Fibroblast of the aortic adventitia (primary cell): ENCODE data around the gene AUTS2. TPM values are rescaled to one million over a fixed set of nuclear protein-coding genes. Genes with fewer than 3 reads are reported as not detected.

ENCODE experiments used
- DNase-seq: peaks from one replicate; pipeline ENCODE4 v3.0.0-alpha.2; 2010; ENCODE audit warnings: low read depth
- H3K4me3 ChIP-seq: 2 replicates; pipeline ENCODE4 v1.5.1; 2011; ENCODE audit warnings: low read depth, mild to moderate bottlenecking, control low read depth, low read length, moderate library complexity
- total RNA-seq: library from RNA; depleted of rRNA; stranded (reverse); fragments of >200 nt; gene quantifications from 2 replicates; pipeline ENCODE4 v1.2.3, GENCODE V29; 2012; ENCODE audit warnings: low replicate concordance
- TF ChIP-seq, protein P1 (sequence below): IDR thresholded peaks from 2 replicates; pipeline ENCODE4 v1.5.1; 2011; ENCODE audit warnings: mild to moderate bottlenecking, low read length, control low read depth, inconsistent platforms; ENCODE audit not compliant: insufficient read depth

AUTS2 gene
- total RNA-seq, 1 donor: 10.7 TPM

DNA sequence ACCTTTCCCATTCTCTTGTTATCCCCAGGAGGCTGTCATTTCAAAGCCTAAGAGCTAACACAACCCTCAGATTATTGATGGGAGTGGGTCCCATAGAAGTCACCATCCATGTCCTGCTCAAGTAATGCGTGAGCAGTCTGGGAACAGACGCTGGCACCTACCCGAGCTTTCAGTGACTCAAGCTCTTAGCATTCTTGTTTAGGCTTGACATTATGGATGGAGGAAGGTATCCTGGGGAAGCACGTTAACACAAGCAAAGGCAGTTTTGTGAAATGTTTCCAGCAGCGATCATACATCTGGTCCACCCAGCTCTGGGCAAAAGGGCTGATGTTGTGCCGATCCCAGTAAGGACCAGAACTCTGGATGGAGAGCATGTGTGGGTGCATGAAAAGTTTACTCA, 30.0 kb upstream of the AUTS2 start:
- no peak for DNase-seq

DNA sequence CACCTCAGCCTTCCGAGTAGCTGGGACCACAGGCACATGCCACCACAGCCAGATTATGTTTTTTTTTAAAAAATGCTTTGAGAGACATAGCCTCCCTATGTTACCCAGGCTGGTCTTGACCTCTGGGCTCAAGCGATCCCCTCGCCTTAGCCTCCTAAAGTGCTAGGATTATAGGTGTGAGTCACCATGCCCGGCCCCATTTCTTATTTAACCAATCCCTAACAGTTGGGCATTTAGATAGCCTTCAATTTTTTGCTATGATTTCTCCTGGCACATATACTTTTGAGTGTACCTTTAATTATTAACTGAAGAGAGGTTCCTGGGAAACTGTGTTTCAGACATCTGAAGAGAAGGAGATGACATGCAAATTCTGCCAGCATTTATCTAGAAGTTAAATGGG, 22.6 kb upstream of the AUTS2 start:
- TF ChIP-seq, protein P1, sequence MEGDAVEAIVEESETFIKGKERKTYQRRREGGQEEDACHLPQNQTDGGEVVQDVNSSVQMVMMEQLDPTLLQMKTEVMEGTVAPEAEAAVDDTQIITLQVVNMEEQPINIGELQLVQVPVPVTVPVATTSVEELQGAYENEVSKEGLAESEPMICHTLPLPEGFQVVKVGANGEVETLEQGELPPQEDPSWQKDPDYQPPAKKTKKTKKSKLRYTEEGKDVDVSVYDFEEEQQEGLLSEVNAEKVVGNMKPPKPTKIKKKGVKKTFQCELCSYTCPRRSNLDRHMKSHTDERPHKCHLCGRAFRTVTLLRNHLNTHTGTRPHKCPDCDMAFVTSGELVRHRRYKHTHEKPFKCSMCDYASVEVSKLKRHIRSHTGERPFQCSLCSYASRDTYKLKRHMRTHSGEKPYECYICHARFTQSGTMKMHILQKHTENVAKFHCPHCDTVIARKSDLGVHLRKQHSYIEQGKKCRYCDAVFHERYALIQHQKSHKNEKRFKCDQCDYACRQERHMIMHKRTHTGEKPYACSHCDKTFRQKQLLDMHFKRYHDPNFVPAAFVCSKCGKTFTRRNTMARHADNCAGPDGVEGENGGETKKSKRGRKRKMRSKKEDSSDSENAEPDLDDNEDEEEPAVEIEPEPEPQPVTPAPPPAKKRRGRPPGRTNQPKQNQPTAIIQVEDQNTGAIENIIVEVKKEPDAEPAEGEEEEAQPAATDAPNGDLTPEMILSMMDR: no peak
- no peak for DNase-seq
- no peak overlapping the region for H3K4me3 ChIP-seq

More for the DNA sequence above, 30.0 kb upstream of the AUTS2 start:
- no peak overlapping the region for H3K4me3 ChIP-seq
- TF ChIP-seq, protein P1: no peak

DNA sequence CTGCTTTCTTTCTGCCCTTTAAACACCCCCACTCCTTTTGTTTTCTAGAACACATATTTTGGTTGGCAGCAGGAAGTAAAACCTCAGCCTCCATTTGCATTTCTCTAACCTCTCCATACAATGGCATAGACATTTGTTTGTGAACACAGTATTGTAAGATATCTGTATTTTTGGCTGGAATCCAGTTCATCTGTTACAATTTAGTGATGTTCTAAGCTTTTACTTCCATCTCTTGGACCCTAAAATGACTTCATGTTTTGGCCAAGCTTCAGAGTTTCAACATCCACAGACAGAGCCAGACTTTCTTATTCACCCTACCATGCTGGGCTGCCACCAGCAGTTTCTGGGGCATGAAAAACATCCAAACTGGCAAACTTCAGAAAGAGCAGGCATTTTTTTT, 21.1 kb upstream of the AUTS2 start:
- peak; percentile 23 for DNase-seq
- TF ChIP-seq, protein P1: no peak
- no peak overlapping the region for H3K4me3 ChIP-seq

DNA sequence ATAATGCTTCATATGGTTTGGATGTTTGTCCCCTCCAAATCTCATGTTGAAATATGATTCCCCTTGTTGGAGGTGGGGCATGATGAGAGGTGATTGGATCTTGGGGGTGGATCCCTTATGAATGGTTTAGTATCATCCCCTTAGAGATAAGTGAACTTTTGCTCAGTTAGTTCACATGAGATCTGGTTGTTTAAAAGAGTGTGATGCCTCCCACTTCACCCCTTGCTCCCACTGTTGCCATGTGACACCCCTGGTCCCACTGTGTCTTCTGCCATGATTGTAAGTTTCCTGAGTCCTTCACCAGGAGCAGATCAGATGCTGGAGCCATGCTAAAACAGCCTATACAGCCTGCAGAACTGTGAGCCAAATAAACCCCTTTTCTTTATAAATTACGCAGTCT, 13.1 kb upstream of the AUTS2 start:
- TF ChIP-seq, protein P1: no peak
- no peak overlapping the region for H3K4me3 ChIP-seq

DNA sequence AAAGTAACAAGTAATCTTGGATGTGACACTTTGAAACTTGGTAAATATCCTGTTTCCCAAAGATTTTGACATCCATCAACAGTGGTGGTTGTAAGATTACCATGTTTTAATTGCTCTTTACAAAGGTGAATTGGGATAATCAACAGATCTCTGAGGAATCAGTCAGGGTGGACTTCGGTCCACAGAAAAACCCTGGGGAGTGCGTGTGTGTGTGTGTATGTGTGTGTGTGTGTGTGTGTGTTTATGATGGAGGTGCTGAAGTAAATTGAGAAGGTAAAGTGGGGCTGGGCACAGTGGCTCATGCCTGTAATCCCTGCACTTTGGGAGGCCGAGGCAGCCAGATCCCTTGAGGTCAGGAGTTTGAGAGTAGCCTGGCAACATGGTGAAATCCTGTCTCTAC, 12.0 kb upstream of the AUTS2 start:
- DNase-seq: no peak
- TF ChIP-seq, protein P1: no peak
- no peak overlapping the region for H3K4me3 ChIP-seq

More for the DNA sequence above, 13.1 kb upstream of the AUTS2 start:
- DNase-seq: no peak

DNA sequence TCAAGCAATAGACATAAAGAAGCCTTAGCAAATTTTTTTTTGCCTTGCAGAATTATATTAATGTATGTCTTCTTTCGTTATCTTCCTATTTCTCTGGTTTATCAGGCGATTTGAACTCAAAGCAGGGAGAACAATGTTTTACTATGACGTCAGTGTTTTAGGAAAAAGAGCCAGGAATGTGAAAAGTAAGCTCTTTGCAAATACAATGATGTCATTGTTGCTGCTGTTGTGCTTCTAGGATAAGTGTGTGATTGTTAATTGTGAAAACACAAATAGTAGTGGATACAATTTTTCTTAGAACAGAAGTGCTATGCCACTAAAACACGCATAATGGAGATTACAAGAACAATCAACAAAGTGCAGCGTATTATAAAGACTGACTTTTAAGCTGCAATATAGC, 9.5 kb upstream of the AUTS2 start:
- DNase-seq: no peak
- TF ChIP-seq, protein P1: no peak
- H3K4me3 ChIP-seq: no peak overlapping the region

DNA sequence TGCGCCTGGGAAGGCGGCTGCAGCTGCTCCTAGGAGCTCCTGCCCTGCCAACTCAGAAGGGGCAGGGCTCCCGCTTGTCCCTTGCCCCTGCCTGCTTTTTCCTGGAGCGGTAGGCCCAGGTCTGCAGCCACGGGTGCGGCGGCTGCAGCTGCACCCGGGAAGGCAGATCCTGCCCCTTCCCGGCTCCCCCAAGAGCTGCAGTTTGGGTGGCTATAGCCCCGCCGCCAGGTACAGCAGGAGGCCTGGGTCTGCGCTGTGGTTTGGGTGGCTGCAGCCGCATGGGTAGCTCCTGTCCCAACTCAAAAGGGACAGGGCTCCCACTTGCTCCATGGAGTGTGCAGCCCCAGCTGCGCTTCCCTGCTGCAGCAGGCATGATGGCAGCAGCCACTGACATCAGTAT, 6.5 kb upstream of the AUTS2 start:
- TF ChIP-seq, protein P1: no peak

More for the DNA sequence above, 6.5 kb upstream of the AUTS2 start:
- DNase-seq: no peak
- H3K4me3 ChIP-seq: no peak overlapping the region
